Retinal pigment epithelial cell (primary cell): ENCODE measurements around the gene IGFBP7.

ENCODE experiments used
- DNase-seq: peaks from one replicate; pipeline ENCODE4 v3.0.0-alpha.2; 2010; ENCODE audit warnings: low read depth
- H3K4me3 ChIP-seq: 2 replicates; pipeline ENCODE4 v1.5.1; 2011; ENCODE audit warnings: mild to moderate bottlenecking, low read length, control low read depth, moderate library complexity
- CTCF ChIP-seq: conservative IDR thresholded peaks from 2 replicates; pipeline ENCODE4 v1.5.1; 2011; ENCODE audit warnings: low read depth, low read length, control low read depth, inconsistent platforms

IGFBP7 gene

GRCh38 chr4:57089549-57089948 lies 20.6 kb downstream of the IGFBP7 start:
- no peak for DNase-seq
- no peak overlapping the region for H3K4me3 ChIP-seq
- no peak for TF ChIP-seq CTCF

- DNase-seq: no peak
- no peak for TF ChIP-seq CTCF
- H3K4me3 ChIP-seq: no peak overlapping the region
These were observed 24.0 kb downstream of the IGFBP7 start for GRCh38 chr4:57086031-57086723.

GRCh38 chr4:57085278-57085677 lies 24.9 kb downstream of the IGFBP7 start:
- TF ChIP-seq CTCF: no peak
- no peak overlapping the region for H3K4me3 ChIP-seq
- no peak for DNase-seq

GRCh38 chr4:57084360-57084759 lies 25.8 kb downstream of the IGFBP7 start:
- no peak for TF ChIP-seq CTCF
- no peak for DNase-seq
- no peak overlapping the region for H3K4me3 ChIP-seq

GRCh38 chr4:57083090-57083489 lies 27.1 kb downstream of the IGFBP7 start:
- DNase-seq: peak; percentile 66
- H3K4me3 ChIP-seq: no peak overlapping the region
- no peak for TF ChIP-seq CTCF

GRCh38 chr4:57081651-57082621 lies 28.2 kb downstream of the IGFBP7 start:
- H3K4me3 ChIP-seq: no peak overlapping the region
- DNase-seq: no peak
- TF ChIP-seq CTCF: no peak
